IMR-90 (cell line): ENCODE measurements around the gene TIMM50.

Source experiments
- CEBPB ChIP-seq: IDR thresholded peaks from 2 replicates; pipeline ENCODE4 v1.6.1; 2012; ENCODE audit warnings: low read depth, low read length, improper control_type of control experiment
- MAFK ChIP-seq: IDR thresholded peaks from 2 replicates; pipeline ENCODE4 v1.6.1; 2012; ENCODE audit warnings: low read depth, low read length, improper control_type of control experiment
- MAZ ChIP-seq: IDR thresholded peaks from 2 replicates; pipeline ENCODE4 v1.6.1; 2012; ENCODE audit warnings: low read depth, mild to moderate bottlenecking, low read length, improper control_type of control experiment, moderate library complexity, borderline replicate concordance
- POLR2A ChIP-seq: IDR thresholded peaks from 2 replicates; pipeline ENCODE4 v1.6.1; 2012; ENCODE audit warnings: mild to moderate bottlenecking, low read depth, low read length
- RAD21 ChIP-seq: IDR thresholded peaks from 2 replicates; pipeline ENCODE4 v1.6.1; 2012; ENCODE audit warnings: low read length, improper control_type of control experiment
- TF ChIP-seq, protein P1 (sequence below): conservative IDR thresholded peaks from 2 replicates; pipeline ENCODE4 v1.5.1; 2012; ENCODE audit warnings: mild to moderate bottlenecking, low read depth, low read length, improper control_type of control experiment
- TF ChIP-seq, protein P2 (sequence below): fragments of 150-350 bp; IDR thresholded peaks from 2 replicates; pipeline ENCODE4 v1.6.1; 2016; ENCODE audit warnings: low read depth, mild to moderate bottlenecking, low read length, moderate library complexity, borderline replicate concordance

- TF ChIP-seq MAFK (no peak), RAD21 (no peak), MAZ (no peak), POLR2A (no peak), CEBPB (no peak)
- TF ChIP-seq, protein P1, sequence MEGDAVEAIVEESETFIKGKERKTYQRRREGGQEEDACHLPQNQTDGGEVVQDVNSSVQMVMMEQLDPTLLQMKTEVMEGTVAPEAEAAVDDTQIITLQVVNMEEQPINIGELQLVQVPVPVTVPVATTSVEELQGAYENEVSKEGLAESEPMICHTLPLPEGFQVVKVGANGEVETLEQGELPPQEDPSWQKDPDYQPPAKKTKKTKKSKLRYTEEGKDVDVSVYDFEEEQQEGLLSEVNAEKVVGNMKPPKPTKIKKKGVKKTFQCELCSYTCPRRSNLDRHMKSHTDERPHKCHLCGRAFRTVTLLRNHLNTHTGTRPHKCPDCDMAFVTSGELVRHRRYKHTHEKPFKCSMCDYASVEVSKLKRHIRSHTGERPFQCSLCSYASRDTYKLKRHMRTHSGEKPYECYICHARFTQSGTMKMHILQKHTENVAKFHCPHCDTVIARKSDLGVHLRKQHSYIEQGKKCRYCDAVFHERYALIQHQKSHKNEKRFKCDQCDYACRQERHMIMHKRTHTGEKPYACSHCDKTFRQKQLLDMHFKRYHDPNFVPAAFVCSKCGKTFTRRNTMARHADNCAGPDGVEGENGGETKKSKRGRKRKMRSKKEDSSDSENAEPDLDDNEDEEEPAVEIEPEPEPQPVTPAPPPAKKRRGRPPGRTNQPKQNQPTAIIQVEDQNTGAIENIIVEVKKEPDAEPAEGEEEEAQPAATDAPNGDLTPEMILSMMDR = no peak
- TF ChIP-seq, protein P2, sequence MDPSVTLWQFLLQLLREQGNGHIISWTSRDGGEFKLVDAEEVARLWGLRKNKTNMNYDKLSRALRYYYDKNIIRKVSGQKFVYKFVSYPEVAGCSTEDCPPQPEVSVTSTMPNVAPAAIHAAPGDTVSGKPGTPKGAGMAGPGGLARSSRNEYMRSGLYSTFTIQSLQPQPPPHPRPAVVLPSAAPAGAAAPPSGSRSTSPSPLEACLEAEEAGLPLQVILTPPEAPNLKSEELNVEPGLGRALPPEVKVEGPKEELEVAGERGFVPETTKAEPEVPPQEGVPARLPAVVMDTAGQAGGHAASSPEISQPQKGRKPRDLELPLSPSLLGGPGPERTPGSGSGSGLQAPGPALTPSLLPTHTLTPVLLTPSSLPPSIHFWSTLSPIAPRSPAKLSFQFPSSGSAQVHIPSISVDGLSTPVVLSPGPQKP = no peak
These were observed 47.1 kb upstream of the TIMM50 start for GRCh38 chr19:39433480-39434079.
